ENCODE data around the gene ADK.

The ADK gene

DNA sequence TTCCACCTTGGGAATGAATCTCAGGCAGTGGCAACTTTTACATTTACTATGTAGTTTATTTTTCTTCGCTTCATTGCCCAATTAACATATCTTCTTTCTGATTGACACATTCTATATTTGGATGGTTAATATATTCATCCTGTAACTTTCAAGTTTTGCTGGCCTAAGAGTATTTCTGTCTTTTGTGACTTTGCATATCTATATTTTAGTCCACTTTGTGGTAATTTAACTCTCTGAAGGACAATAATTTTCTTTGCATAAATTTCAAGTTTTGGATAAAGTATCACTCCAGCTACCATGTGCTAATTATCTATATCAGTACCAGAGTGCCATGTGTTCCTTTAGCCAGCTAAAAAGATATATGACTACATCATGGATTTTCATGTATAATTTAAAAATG lies 523.9 kb downstream of the ADK start:
- DNase-seq (ENCODE audit: low spot score): no peak

GRCh38 chr10:74675484-74675883 lies 524.5 kb downstream of the ADK start:
- DNase-seq (ENCODE audit: low spot score): no peak

DNA sequence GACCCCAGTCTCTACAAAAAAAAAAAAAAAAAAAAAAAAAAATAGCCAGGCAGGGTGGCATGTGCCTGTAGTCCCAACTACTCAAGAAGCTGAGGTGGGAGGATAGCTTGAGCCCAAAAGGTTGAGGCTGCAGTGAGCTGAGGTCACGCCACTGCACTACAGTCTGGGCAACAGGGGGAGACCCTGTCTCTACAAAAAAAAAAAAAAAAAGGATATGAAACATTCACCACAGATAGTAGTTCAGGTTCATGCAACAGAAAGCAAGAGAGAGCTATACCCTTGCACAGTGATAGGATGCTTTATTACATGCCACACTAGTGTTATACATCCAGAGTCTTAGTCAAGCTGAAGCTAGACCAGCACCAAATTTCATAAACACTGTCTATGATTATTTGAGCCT lies 526.9 kb downstream of the ADK start:
- no peak for DNase-seq (ENCODE audit: low spot score)

DNA sequence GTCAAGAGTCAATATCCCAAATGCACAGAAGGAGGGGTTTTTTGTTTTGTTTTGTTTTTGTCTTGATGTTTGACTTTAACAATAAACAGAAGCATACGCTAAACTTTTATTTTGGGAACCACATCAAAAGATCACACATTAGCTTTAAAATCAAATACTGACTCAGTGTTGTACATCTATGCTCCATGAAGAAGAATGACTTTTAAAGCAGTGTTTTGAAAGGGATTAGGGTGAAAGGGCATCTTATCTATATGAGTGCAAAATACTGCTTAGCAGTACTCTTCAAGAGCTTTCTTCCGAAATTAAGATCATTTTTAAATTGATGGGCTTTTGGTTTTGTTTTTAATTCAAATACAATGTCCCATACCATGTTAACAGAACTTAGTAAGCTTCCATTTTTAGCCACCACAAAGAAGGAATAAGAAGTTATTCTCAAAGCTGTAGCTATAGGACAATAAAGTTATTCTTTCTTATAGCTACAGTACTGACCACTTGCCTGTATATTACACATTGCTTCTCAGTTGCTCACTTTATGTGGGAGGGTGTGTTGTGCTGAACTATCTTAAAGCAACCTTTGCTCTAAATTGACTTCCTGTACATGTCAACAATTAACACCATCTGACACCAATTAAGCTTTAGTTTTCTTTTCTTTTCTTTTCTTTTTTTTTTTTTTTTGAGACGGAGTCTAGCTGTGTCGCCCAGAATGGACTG lies 531.1 kb downstream of the ADK start:
- no peak for DNase-seq (ENCODE audit: low spot score)

DNA sequence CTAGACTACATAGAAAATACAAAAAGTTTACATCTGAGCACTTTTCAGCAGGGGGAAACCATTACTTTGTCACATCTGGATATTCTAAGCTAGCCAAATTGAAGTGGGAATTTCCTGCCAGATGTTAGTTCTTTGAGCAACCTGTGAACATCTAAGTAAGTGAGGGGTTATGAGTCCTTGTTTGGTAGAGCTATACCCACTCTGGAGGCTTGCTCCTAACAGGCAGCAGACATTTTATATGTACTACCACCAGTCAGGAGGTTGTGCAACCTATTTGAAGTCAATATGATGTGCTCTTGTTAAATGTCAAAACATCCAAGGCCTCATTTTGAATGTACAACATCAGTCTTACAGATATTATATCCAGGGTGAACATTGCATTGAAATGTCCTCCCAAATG lies 532.0 kb downstream of the ADK start:
- DNase-seq (ENCODE audit: low spot score): no peak

DNA sequence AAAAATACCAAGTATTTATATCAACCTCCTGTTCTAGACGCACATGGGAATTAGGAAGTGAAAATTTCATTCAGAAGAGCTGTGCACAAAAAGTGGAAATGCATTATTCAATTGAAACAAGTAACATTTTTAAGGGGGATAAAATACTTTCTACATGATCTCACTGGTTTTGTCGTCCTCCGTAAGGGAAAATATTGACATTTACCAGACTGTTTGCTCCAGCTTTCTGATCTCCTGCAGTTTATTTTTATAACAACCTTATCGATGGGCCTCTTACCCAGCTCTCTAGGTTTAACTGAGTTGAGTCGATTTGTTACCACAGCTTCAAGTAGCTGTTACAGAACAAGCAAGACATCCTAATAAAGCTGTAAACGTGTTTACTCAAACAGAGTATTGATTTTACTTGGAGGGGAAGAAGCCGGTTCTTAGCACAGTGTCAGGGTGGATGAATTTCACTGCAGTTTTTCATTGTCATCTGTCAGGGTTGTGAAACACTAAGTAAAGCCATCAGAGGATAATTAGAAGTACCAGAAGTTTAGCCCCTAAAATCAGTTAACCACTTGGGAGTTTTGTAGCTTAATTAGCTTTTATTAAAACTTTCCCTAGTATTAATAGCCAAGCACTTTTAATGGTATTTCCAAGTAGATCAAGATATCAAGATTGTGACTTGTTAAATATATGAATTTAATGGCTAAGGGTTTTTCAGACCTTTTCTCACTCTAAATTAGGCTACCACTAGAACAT lies 532.8 kb downstream of the ADK start:
- no peak for DNase-seq (ENCODE audit: low spot score)

DNA sequence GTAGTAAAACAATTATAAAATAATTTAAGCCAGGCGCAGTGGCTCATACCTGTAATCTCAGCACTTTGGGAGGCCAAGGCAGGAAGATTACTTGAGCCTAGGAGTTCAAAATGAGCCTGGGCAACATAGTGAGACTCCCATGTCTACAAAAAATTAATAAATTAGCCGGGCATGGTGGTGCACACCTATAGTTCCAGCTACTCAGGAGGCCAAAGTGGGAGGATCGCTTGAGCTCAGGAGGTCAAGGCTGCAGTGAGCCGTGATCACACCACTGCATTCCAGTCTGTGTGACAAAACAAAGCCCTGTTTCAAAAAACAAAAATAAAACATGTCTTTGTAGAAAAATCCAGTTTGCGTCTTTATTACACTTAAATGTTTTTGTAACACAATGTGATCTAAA lies 533.4 kb downstream of the ADK start:
- DNase-seq (ENCODE audit: low spot score): no peak

DNA sequence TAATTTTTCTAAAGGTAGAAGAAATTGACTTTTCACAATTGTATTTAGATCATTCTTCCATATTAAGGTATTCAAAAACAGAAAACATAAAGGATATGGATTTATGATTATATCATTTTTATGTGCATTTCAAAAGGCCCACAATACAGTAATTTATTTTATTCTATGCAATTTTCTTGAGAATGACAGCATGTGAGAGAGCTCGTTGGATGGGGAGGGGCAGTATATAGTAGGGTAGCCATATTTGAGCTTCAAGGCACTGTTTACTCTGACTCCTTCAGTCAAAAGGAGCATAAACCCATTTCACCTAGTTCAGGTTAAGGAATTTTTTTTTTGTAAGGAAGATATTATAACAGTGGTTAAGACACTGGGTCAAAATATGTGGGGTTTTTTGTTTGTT lies 534.5 kb downstream of the ADK start:
- no peak for DNase-seq (ENCODE audit: low spot score)

GRCh38 chr10:74690393-74690792 lies 539.4 kb downstream of the ADK start:
- DNase-seq (ENCODE audit: low spot score): no peak

DNA sequence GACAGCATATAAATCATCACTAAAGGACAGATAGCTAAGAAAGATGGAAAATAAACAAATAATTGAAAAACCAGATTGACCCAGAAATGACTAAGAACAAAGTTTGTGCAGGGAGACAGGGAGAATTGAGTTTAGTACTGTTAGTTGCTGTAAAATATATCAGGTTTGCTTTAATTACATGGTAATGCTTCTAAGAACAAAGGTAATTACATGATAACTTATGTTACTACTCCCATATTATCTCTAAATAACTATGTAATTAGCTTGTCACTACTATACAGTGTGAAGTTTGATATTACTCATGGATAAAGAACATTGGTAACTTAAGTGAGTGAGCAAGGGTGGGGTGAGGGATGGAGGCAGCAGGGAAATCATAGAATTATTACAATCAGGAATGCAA lies 540.1 kb downstream of the ADK start:
- DNase-seq (ENCODE audit: low spot score): no peak

DNA sequence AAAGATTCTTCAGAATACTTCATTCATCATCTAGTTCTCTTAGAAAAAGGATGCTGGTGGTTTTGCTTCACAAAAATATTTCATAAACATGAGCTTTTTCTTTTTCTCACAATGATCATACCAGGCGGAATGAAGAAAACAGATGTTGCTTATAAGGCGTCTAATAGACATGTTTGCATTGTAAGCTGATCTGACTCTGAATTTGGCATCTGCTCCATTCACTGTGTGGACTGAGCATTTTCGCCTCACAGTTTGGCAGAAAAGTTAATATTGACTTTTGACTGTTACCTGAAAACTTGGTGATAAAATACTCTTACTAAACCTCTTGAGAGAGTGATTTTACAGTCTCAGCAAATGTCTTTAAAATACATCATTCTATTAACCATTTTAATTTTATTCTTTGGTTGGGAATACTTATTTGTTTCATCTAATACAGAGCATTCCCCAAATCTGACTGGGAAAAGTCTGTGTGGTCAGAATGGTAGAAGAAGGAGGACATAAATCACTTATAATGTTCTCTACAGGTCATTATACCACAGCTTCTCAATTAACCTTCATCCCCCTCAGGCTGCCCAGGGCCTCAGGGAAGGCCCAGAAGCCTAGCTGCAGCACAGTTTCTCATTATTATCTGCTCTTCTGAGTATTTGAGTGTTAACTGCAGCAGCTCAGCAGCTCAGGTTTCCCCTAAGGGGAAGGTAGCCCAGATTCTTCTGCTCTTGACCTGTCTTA lies 553.8 kb downstream of the ADK start:
- no peak for DNase-seq (ENCODE audit: low spot score)

DNA sequence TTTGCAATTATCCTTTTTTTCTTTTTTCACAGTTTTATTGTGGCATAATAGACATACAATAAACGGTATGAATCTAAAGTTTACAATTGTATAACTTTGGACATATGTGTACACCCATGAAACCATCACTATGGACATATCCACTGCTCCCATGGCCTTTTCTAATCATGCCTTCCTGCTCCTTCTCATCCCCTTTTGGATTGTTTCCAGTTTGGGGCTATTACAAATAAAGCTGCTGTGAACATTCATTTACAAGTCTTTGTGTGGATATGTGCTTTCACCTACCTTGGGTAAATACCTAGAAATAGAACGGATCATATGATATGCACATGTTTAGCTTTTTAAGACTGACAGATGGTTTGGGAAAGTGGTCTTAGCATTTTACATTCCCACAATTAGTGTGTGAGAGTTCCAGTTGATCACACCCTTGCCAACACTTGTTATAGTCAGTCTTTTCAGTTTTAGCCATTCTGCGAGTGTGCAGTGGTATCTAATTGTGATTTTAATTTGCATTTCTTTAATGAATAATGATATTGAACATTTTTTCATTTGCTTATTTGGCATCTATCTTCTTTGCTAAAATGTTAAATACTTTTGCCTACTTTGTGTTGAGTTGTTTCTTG lies 554.4 kb downstream of the ADK start:
- no peak for DNase-seq (ENCODE audit: low spot score)

DNA sequence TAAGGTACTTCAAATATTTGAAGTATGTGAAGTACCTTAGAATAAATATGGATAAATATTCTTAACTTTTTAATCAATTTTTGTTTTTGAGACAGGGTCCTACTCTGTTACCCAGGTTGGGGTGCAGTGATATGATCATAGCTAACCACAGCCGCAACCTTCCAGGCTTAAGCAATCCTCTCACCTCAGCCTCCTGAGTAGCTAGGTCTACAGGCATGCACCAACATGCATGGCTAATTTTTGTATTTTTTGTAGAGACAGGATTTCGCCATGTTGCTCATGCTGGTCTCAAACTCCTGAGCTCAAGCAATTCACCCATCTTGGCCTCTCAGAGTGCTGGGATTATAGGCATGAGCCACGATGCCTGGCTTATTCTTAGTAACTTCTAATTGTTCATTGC lies 555.9 kb downstream of the ADK start:
- no peak for DNase-seq (ENCODE audit: low spot score)

GRCh38 chr10:74708246-74708645 lies 557.2 kb downstream of the ADK start:
- no peak for DNase-seq (ENCODE audit: low spot score)

GRCh38 chr10:74718208-74718607 lies 567.2 kb downstream of the ADK start:
- no peak for DNase-seq (ENCODE audit: low spot score)

GRCh38 chr10:74728225-74728624 lies 577.2 kb downstream of the ADK start:
- no peak for DNase-seq (ENCODE audit: low spot score)

DNA sequence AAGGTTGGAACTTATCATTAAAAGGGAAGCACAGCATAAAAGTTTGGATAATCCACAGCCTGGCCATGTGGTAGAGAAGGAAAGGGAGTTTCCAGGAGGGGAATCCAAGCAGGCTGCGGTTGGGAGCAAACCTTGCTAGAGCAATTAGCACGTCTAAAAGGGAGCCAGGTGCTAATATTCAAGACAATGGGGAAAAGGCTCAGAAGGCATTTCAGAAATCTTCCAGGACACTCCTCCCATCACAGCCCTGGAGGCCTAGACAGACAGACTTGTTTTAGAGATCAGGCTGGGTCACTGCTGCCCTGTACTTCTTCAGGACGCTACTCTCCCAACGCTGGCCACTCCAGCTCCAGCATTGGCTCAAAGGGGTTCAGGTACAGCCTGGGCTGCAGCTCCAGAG lies 579.2 kb downstream of the ADK start:
- no peak for DNase-seq (ENCODE audit: low spot score)

- no peak for DNase-seq (ENCODE audit: low spot score)
Measured at GRCh38 chr10:74733612-74734011, 582.6 kb downstream of the ADK start.

- no peak for DNase-seq (ENCODE audit: low spot score)
Measured at GRCh38 chr10:74736029-74736428, 585.0 kb downstream of the ADK start.

- DNase-seq (ENCODE audit: low spot score): no peak
Measured at GRCh38 chr10:74738052-74738451, 587.0 kb downstream of the ADK start.

DNA sequence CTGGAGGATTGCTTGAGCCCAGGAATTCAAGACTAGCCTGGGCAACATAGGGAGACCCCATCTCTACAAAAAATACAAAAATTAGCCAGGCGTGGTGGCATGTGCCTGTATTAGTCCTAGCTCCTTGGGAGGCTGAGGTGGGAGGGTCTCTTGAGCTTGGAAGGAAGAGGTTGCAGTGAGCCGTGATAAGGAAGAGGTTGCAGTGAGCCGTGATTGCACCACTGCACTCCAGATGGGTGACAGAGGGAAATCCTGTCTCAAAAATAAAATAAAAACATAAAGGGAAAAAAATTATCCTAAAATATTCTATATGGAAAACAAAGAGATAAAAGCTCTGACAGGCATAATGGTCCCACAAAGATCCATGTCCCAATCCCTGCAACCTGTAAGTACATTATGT lies 587.5 kb downstream of the ADK start:
- DNase-seq (ENCODE audit: low spot score): no peak

DNA sequence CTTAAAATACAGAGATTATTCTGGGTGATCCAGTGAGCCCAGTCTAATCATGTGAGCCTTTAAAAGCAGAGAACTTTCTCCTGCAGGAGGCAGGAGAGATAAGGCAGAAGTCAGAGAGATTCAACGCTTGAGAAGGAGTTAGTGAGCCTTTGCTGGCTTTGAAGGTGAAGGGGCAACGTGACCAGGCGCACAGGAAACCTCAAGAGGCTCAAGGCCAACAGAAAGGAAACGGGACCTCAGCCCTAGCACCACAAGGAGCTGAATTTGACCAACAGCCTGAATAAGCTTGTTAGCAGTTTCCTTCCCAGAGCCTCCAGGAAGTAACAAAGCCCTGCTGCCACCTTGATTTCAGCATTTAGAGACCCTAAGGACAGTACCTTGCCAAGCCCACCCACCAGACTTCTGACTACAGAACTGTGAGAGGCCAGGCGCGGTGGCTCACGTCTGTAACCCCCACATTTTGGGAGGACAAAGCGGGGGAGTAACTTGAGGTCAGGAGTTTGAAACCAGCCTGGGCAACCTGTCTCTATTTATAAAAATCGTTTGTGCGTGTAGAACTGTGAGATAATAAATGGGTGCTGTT lies 588.1 kb downstream of the ADK start:
- DNase-seq (ENCODE audit: low spot score): no peak

Measured in hepatic stellate cell (primary cell).